NCI-H2196 (cell line): ENCODE results near the gene OTOP3.

Experiments
- DNase-seq: peaks from one replicate; lab custom pipeline; 2025; ENCODE audit not compliant: unreplicated experiment; lab: John Stamatoyannopoulos, UW

The OTOP3 gene

DNA sequence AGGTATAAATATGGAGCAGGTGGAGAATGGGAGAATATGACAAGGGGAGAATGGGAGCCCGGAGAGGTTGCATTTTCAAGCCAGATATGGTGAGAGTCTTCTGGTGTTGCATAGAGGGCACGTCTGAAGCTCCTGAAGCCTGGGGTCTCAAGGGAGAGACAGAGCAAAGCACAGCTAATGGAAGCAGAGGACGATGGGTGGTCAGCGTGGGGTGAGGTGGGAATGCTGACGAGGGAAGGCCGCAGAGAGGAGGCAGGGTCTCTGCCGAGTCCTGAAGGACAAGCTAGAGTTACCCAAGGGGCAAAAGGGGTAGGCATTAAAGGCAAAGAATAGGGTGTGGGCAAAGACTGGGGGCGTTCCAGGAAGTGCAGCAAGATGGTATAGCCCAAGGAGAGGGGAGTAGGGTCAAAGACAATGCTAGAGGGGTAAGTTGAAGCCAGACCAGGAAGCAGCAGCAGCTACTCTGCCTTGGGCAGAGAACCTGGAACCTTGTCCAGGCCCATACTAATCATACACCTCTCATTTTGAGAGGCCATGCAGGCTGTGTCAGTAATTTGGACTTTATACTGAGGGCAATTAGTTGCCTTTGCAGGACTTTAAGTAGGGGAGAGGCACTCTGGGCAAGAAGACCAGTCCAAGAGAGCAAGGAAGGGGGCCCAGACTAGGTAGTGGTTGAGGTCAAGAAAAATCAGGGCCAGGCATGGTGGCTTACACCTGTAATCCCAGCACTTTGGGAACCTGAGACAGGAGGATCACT lies 2.7 kb downstream of the OTOP3 start:
- no peak for DNase-seq

DNA sequence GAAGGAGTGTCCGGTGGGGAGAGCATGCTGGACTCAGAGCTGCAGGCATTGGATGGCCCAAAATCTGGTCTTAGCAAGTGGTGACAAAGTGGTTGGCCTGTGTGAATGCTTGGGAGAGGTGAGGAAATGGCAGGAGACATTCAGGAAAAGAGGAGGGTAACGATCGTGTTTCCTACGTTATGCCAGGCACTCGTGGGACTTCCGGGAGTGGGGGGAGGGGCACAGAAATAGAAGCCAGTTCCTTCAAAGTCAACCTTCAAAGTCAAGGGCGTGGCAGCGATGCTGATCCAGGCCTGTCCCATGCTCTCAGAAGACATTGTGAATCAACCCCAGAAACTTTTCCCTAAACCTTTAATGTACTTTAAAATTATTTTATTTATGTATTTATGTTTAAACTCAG lies 3.8 kb downstream of the OTOP3 start:
- no peak for DNase-seq

DNA sequence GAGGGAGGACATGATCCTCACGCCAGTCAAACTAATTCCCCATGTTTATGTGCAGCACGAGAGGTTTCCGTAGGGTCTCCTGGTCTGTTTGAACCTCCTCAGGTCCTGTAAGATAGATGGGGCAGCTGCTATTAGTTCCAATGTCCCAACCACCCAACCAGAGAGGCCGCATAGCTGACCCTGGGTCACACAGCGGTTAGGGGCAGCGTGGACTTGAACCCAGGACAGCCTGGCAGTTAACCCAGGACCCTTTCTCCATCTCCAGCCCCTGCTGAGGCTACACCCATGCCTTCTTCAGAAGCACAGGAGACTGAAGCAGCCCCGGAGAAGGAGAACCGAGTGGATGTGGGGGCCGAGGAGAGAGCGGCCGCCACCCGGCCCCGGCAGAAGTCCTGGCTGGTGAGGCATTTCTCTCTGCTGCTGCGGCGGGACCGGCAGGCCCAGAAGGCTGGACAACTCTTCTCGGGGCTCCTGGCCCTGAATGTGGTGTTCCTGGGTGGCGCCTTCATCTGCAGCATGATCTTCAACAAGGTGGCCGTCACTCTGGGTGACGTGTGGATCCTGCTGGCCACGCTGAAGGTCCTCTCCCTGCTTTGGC lies 5.5 kb downstream of the OTOP3 start:
- no peak for DNase-seq

DNA sequence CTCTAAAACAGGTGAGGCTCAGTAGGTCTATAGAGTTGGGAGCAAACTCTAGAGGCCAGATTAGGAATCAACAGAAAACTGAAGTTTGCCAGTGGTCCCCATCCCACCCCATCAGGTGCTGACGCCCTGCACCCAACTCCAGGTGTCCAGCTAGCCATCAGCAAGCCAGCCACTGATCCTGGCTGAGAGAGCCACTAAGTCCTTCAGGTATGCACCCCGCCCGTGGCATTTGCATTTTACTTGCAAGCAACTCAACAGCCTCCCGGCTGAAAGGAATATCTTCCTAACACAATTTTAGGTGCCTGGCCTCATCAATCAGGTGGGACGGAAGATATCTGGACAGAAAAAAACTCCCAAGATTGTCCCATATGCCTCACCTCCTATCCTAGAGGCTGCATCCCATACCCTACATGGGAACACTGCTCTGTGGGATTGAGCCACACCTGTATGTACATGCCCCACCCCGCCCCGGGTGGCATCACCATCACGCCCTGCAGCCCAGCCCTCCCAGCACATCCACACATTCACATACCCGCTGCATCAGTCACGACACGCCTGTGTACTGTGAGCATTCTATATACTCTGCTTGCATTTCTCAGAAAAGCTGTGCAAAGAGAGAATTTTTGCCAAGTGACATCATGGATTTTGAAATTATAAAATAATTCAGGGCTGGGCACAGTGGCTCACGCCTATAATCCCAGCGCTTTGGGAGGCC lies 8.3 kb downstream of the OTOP3 start:
- no peak for DNase-seq

DNA sequence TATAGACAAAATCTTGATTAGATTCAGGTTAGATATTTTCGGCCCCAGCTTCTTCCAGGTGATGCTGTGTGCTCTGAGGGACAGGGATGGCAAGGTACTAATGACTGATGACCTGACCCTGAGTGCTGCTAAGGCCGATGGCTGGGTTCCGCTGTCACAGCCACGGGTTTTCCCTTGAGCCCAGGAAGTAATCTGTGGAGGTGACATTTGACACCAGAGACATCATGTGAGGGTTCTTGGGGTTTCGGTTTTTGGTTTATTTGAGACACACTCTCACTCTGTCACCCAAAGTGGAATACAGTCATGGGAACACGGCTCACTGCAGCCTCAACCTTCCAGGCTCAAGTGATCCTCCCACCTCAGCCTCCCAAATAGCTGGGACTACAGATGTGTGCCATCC lies 9.8 kb downstream of the OTOP3 start:
- no peak for DNase-seq

DNA sequence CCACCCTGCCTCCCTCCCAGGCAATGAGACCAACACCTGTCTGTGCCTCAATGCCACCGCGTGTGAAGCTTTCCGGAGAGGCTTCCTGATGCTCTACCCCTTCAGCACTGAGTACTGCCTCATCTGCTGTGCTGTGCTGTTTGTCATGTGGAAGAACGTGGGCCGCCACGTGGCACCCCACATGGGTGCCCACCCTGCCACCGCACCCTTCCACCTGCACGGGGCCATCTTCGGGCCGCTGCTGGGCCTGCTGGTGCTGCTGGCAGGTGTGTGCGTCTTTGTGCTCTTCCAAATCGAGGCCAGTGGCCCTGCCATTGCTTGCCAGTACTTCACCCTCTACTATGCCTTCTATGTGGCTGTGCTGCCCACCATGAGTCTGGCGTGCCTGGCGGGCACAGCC lies 10.9 kb downstream of the OTOP3 start:
- DNase-seq: no peak

DNA sequence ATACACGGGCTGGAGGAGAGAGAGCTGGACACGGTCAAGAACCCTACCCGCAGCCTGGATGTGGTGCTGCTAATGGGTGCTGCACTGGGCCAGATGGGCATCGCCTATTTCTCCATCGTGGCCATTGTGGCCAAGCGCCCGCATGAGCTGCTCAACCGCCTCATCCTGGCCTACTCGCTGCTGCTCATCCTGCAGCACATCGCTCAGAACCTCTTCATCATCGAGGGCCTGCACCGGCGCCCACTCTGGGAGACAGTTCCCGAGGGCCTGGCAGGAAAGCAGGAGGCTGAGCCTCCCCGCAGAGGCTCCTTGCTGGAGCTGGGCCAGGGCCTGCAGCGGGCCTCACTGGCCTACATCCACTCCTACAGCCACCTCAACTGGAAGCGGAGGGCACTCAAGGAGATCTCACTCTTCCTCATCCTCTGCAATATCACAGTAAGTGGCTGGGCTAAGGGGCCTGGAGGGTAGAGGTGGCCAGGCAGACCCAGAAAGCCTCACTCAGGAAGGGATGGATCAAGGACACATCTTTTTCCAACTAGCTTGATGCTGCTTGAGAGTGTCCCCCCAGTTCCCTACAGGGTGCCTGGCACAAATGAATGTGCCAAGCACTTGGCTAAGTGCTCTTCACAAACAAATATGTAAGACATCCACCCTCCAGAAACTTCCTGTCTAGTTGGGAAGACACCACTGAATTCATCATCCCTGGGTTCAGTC lies 11.5 kb downstream of the OTOP3 start:
- DNase-seq: no peak

DNA sequence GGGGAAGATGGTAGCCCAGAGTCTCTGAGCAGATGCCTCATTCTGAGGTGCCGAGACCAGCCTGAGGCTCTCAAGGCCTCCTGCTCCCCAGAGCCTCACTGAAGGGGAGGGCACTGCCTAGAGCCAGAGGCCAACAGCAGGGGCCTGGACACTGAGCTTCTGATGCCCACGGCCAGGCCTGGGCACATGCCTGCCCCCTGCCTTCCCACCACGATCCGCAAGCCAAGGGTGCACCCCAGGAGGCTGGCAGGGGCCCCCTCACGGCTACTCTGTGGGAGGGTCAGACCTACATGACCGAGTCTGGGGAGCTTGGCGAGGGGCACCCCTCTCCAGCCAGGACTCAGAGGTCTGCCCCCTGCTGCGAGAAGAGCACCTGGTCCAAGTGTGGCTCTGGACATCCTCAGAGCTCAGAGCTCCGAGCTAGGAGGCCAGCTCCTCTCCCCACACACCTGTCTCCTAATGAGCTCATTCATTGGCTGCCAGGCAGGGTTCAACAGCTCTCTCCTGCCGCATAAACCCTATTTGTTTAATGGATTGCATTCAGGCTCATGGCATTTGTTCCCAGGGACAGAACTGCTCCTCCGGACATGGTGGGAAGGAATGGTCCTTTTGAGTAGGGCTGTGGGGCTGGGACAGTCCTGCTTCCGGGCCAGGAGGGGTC lies 13.9 kb downstream of the OTOP3 start:
- peak; percentile 54 for DNase-seq

DNA sequence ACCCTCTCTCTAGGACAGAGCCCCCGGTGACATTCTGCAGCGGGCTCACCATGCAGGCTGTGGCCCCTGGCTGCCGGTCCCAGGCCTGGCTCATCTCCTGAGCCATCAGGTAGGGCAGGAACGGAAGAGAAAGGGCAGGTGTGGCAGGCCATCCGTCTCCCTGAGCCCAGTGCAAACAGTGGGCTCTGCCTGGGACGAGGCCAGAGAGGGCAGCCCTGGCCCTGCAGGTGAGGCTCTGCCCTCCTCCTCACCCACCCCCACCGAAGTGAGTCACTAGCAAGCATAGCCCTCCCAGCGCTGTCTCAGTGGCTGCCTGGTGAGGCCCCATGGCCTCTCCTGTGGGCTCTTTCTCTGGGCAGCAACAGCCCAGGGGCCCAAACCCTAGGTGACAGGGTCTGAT lies 14.5 kb downstream of the OTOP3 start:
- peak; percentile 56 for DNase-seq

DNA sequence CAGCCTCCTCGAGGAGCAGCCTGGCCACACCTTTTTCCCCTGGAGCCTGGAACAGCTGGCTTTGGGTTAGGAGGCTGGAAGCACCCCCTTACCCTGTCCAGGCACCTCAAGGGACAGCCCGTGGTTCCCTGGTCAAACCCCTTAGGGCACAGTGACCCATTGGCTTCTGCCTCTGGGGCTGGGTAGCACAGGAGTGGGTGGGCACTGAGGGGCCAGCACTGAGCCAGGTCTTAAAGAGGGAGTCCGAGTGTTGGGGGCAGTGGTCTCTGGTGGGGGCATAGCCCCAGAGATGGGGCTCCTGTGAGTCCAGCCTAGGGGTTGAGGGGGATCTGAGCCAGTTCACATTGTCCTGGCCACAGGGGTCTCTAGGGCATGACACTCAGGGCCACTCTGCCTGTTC lies 15.4 kb downstream of the OTOP3 start:
- DNase-seq: no peak

DNA sequence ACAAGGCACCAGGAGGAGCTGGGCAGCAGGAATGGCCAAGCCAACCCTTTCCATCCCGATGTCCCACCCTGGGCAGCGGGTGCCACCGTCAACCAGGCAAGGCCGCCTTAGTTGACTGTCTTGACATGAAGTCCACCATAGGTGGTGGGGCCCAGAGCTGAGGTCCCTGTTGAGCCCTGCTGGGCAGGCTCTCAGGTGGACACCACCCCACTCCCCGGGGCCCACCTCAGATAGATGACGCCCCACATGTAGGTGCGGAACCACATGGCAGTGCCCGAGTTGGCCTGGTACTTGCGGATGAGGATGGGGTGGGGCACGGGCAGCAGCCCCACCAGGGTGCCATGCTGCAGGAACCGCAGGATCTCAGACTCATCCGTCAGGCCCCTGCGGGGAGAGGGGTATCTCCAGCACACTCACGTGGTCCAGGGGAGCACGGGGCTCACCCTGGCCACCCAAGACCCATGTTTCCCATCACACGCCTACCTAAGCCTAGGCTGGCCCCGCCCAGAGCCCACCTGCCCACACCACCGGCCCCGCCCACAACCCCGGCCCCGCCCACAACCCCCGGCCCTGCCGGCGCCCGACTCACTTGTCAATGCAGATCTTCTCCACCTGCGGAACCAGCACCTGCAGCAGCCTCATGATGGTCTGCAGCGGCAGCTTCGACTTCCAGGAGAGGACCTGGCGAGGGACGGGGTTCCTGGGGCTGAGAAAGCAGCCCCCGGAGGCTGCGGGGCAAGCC lies 16.2 kb downstream of the OTOP3 start:
- DNase-seq: no peak

DNA sequence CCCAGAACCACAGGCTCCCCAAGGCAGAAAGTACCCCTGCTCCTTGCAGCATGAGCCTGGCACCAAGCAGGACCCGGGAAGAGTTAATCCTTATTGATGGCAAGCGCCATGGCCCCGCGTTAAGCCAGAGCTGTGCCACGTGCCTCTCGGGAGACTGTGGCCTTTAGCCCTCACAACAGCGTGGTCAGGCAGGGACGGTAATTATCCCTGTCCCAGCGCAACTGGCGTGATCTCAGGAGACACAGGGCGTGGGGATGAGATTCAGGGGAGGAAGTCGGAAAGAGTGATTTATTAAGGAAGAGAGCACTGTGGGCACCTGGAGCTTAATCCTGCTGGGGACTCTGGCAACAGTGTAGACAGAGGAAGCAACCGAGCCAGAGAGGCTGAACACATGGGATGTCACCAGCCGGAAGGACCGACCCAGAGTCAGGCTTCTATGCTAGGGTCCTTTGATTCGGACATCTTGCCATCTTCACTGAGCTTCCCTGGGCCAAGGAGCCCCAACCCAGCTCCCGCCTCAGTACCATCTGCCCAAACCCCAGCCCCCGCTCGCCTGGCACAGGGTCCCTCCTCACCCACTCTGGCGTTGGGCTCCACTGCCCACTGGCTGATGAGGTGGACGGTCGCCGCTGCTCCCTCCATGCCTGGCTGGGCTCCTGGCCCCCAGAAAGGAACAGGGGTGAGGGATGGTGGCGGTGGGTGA lies 16.9 kb downstream of the OTOP3 start:
- DNase-seq: no peak

DNA sequence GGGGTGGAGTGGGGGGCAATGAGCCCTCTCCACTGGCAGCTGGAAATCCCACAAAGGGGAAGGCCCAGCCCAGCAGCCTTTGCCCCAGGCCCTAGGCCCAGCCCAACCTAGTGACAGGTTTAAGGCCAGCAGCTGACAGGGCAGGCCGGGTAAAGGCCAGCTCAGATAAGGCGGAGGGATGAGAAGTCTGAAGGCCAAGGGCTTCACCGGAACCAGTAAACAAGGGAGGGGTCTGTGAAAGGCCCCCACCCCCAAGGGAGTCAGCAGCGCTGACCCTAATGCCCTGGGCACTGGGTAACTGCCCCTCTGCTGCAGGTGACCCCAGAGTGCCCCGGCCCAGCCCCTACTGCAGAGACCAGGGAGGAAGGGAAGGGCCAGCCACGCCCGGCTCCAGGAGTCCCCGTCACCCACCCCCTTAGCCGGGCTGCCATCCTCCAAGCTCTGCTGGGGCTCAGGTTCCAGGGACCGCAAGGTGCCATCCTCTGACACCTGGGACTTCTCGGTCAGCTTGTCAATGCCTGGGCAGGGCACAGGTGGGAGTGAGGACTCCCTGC lies 17.5 kb downstream of the OTOP3 start:
- no peak for DNase-seq

DNA sequence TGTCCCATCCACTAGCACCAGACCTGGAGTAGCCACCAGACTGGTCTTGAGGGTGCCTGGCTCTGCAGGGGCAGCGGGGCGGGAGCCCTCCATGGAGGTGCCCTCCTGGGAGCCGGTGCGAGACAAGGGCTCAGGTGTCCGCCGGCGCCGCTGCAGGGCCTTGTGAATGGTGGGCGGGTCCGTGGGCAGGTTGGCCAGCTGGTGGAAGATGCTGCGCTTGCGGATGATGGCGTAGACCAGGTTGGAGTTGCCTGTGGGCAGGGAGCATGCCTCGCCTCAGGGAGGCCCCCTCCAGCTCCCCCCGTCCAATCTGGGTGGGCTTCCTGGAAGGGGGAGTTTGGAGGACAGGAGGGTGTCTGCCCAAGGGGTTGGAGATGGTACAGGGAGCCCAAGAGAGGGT lies 18.4 kb downstream of the OTOP3 start:
- no peak for DNase-seq

DNA sequence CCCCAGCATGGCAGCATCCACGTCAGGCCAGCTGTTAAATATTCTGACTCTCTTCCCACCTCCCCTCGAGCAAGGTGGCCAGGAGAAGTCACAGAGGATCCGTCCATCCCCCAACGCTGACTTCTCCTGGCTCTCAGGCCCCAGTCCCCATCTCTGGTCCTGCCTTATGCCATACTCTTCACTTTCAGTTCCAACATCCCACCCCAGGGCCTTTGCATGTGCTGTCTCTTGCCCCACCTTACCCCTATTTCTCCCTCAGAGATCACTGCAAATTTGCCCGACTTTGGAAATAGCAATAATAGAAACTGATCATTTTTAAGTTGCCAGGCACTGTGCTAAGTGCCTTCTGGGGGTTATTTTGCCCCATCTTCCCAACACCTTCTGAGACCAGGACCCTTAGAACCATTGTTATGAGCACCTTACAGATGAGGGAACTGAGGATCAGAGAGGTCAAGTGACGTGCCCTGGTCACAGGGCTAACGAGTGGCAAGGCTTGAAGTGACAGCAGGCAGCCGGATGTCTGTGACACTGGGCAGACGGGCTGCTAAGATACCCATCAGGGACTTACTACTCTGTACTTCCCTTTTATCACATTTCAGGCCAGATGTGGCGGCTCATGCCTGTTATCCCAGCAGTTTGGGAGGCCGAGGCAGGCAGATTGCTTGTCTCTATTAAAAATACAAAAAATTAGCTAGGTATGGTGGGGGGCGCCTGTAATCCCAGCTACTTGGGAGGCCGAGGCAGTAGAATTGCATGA lies 19.1 kb downstream of the OTOP3 start:
- no peak for DNase-seq

DNA sequence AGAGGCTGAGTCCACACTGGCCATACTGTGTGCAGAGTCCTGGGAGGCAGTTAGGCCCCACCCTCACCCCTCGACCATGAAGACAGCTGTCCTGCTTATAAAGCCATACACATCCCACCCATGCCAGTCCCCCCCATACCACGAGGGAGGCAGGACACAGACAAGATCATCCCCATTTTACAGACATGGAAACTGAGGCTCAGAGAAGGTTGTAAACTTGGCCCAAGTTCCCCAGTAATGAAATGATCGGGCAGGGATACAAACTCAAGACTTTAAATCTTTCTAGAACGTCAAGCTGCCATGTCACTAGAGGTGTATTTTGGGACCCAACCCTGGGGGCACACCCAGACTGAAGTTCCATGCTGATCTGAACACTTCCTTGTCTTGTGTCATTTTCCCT lies 20.4 kb downstream of the OTOP3 start:
- no peak for DNase-seq

DNA sequence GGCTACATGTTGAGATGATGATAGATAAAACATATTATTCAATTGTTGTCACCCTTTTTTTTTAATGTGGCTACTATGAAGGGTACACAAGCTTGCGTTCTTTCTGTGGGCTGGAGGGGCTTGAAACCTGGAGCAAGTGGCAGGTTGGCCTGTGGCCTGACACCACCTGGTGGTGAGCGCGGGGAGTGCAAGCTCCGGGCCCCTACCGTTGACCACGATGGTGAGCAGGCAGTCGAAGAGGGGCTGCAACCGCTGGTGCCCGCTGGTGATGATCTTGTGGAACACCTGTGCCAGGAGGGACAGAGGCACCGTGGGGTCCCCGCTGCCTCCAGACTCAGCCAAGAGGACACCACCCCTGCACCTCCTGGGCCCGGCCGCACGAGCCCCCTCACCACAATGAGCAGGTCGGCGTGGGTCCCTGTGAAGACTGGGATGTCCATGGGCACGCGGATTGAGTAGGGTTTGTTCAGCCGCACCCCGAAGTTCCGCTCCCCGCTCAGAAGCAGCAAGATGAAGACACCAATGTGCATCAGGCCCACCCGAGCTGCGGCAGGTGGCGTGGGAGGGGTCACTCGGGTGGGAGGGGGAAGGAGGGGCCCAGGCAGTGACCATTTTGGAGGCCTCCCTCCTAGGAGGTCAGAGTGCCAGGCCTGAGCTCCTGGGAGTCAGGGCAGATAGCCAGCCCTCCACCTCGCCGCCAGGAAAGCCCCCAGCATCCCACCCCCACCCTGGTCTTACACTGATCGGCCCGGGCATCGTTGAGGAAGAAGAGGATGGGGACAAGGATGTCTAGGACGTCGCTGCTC lies 22.4 kb downstream of the OTOP3 start:
- peak; percentile 75 for DNase-seq
